Fibroblast of pulmonary artery (primary cell): ENCODE data around the gene VWC2.

Experiments
- DNase-seq: peaks from one replicate; pipeline ENCODE4 v3.0.0-alpha.2; 2010; ENCODE audit warnings: low read depth
- H3K4me3 ChIP-seq: replicated peaks from 2 replicates; pipeline ENCODE4 v1.5.1; 2011; ENCODE audit warnings: low read depth, mild to moderate bottlenecking, control low read depth, low read length, moderate library complexity
- CTCF ChIP-seq: IDR thresholded peaks from 2 replicates; pipeline ENCODE4 v1.5.1; 2011; ENCODE audit warnings: mild to moderate bottlenecking, control low read depth, low read length, inconsistent platforms; ENCODE audit errors: missing control alignments

VWC2 gene

GRCh38 chr7:49927631-49928030, 154.2 kb downstream of the VWC2 start:
- no peak overlapping the region for H3K4me3 ChIP-seq
- TF ChIP-seq CTCF: no peak
- no peak for DNase-seq

- TF ChIP-seq CTCF: no peak
- DNase-seq: no peak
- no peak overlapping the region for H3K4me3 ChIP-seq
Measured at GRCh38 chr7:49928787-49929186, 155.3 kb downstream of the VWC2 start.

- no peak for DNase-seq
- no peak for TF ChIP-seq CTCF
- no peak overlapping the region for H3K4me3 ChIP-seq
Measured at GRCh38 chr7:49931627-49932026, 158.2 kb downstream of the VWC2 start.

- DNase-seq: no peak
- no peak overlapping the region for H3K4me3 ChIP-seq
- TF ChIP-seq CTCF: no peak
Measured at GRCh38 chr7:49937608-49938007, 164.2 kb downstream of the VWC2 start.
